Upper lobe of left lung (tissue), 6 donors: ENCODE measurements around the gene SLC25A26. TPM values are rescaled to one million over a fixed set of nuclear protein-coding genes. Genes with fewer than 3 reads are reported as not detected.

Source experiments
- ATAC-seq, 2 donors: fragments of 200-7000 bp; cut with Tn5 transposase; one replicate each; pipeline ENCODE4 v1.9.1; 2022; ENCODE audit warnings: mild to moderate bottlenecking in 2 of 2, moderate library complexity in 2 of 2; ENCODE audit not compliant: low FRiP score in 2 of 2
- DNase-seq, 2 donors: peaks; one replicate each; pipeline ENCODE4 v3.0.0-alpha.2; 2019 to 2020
- H3K27ac ChIP-seq, 4 donors: fragments of 200-600 bp; sonication (generic); one replicate each; pipeline ENCODE4 v1.5.1; 2016 to 2019
- H3K27me3 ChIP-seq, 4 donors: fragments of 200-600 bp; sonication (generic); one replicate each; pipeline ENCODE4 v1.5.1; 2017 to 2019
- H3K36me3 ChIP-seq, 4 donors: fragments of 200-600 bp; sonication (generic); one replicate each; pipeline ENCODE4 v1.5.1; 2016 to 2019
- H3K4me1 ChIP-seq, 4 donors: fragments of 200-600 bp; sonication (generic); one replicate each; pipeline ENCODE4 v1.5.1; 2018 to 2019
- H3K4me3 ChIP-seq, 4 donors: fragments of 200-600 bp; sonication (generic); one replicate each; pipeline ENCODE4 v1.5.1; 2017 to 2019; ENCODE audit warnings: mild to moderate bottlenecking in 2 of 4, moderate library complexity in 1 of 4
- H3K9me3 ChIP-seq, 4 donors: fragments of 200-600 bp; sonication (generic); one replicate each; pipeline ENCODE4 v1.5.1; 2018 to 2019
- CTCF ChIP-seq, 6 experiments: fragments of 450-650 bp in 4 of 6; fragments of 200-600 bp in 2 of 6; sonication (generic) in 2 of 6; IDR thresholded peaks; one replicate each; pipeline ENCODE4 v1.5.1; 2016 to 2019; ENCODE audit warnings: antibody characterized with exemption in 6 of 6
- EP300 ChIP-seq, 4 donors: sonication (generic); formaldehyde crosslinking; IDR thresholded peaks; one replicate each; pipeline ENCODE4 v1.5.1; 2017; ENCODE audit warnings: antibody characterized with exemption in 4 of 4, control low read depth in 2 of 4
- POLR2A ChIP-seq, 4 donors: fragments of 450-650 bp; IDR thresholded peaks; one replicate each; pipeline ENCODE4 v1.5.1; 2016 to 2017; ENCODE audit warnings: antibody characterized with exemption in 4 of 4, mild to moderate bottlenecking in 2 of 4
- POLR2AphosphoS5 ChIP-seq, 2 donors: sonication (generic); formaldehyde crosslinking; IDR thresholded peaks; one replicate each; pipeline ENCODE4 v1.5.1; 2017; ENCODE audit warnings: antibody characterized with exemption in 2 of 2
- WGBS, 2 donors: methylation state at CpG; one replicate each; pipeline ENCODE4 v1.1.5; 2017 to 2018; 5-methylcytosine and 5-hydroxymethylcytosine counted together
- total RNA-seq, 6 donors: library from RNA; depleted of rRNA in 4 of 6; stranded (reverse); fragments of >200 nt in 4 of 6; gene quantifications; one replicate each; pipeline versions ENCODE4 v1.1.0 to v1.2.1, GENCODE V29; 2016 to 2021
- donor health status: DM: no; HTN: no; CAD: no; lungs with moderate emphysema.
- donor health status: DM: no; HTN: yes; CAD: no; lungs with severe emphysema.

The SLC25A26 gene
- total RNA-seq, 6 donors from 2014 or later, result 8.4 to 18.8 (median 17.0) TPM

- no peak overlapping the region for H3K27ac ChIP-seq
- H3K9me3 ChIP-seq, result no peaks in the 10 kb centered on the region
- TF ChIP-seq POLR2AphosphoS5 (IDR thresholded peaks at IDR 0.05) (no peak), EP300 (IDR thresholded peaks at IDR 0.05) (no peak), POLR2A (IDR thresholded peaks at IDR 0.05) (no peak), CTCF (IDR thresholded peaks at IDR 0.05) (no peak)
- ATAC-seq (no peak), DNase-seq (no peak)
- H3K4me3 ChIP-seq, result no peak overlapping the region
- 91 to 98% methylated on average over 1 of the region's 1 CpG for WGBS, 2 donors
- peaks cover 0 to 4% (median 0%) of the 10 kb centered on the region in 4 donors for H3K4me1 ChIP-seq
- H3K36me3 ChIP-seq, result no peaks in the 10 kb centered on the region
- H3K27me3 ChIP-seq, result no peaks in the 10 kb centered on the region
These were observed 7.9 kb downstream of the SLC25A26 start for GRCh38 chr3:66228707-66229106.

- H3K27me3 ChIP-seq, result no peaks in the 10 kb centered on the region
- no peaks in the 10 kb centered on the region for H3K9me3 ChIP-seq
- no peak for DNase-seq
- 52 to 56% methylated on average over 4 of the region's 4 CpGs for WGBS, 2 donors
- no peak overlapping the region for H3K4me3 ChIP-seq
- ATAC-seq, result no peak
- TF ChIP-seq POLR2A (IDR thresholded peaks at IDR 0.05) (no peak), CTCF (IDR thresholded peaks at IDR 0.05) (no peak), EP300 (IDR thresholded peaks at IDR 0.05) (no peak), POLR2AphosphoS5 (IDR thresholded peaks at IDR 0.05) (no peak)
- H3K4me1 ChIP-seq, result peaks cover 0 to 4% (median 0%) of the 10 kb centered on the region in 4 donors
- no peak overlapping the region for H3K27ac ChIP-seq
- H3K36me3 ChIP-seq, result no peaks in the 10 kb centered on the region
These were observed 9.1 kb downstream of the SLC25A26 start for GRCh38 chr3:66229931-66230330.

- H3K4me1 ChIP-seq, result peaks cover 0 to 4% (median 0%) of the 10 kb centered on the region in 4 donors
- H3K9me3 ChIP-seq, result no peaks in the 10 kb centered on the region
- 81 to 82% methylated on average over 4 of the region's 4 CpGs for WGBS, 2 donors
- H3K27me3 ChIP-seq, result no peaks in the 10 kb centered on the region
- H3K27ac ChIP-seq, result no peak overlapping the region
- H3K36me3 ChIP-seq, result peaks cover 0 to 2% (median 0%) of the 10 kb centered on the region in 4 donors
- no peak overlapping the region for H3K4me3 ChIP-seq
- DNase-seq (no peak), ATAC-seq (no peak)
- TF ChIP-seq POLR2A (IDR thresholded peaks at IDR 0.05), result no peak
- TF ChIP-seq POLR2AphosphoS5 (IDR thresholded peaks at IDR 0.05), result no peak
- TF ChIP-seq CTCF (IDR thresholded peaks at IDR 0.05), result no peak
- TF ChIP-seq EP300 (IDR thresholded peaks at IDR 0.05), result no peak
These were observed 12.2 kb downstream of the SLC25A26 start for GRCh38 chr3:66233033-66233432.

GRCh38 chr3:66236281-66236680, 15.5 kb downstream of the SLC25A26 start:
- no peak for TF ChIP-seq POLR2AphosphoS5 (IDR thresholded peaks at IDR 0.05)
- TF ChIP-seq POLR2A (IDR thresholded peaks at IDR 0.05), result no peak
- no peak for TF ChIP-seq CTCF (IDR thresholded peaks at IDR 0.05)
- no peak for TF ChIP-seq EP300 (IDR thresholded peaks at IDR 0.05)
- ATAC-seq, result no peak
- Histone ChIP-seq H3K4me1 (no peaks in the 10 kb centered on the region), H3K9me3 (peaks cover 0 to 4% (median 2%) of the 10 kb centered on the region in 4 donors), H3K27ac (no peak overlapping the region), H3K36me3 (peaks cover 0 to 16% (median 4%) of the 10 kb centered on the region in 4 donors), H3K27me3 (no peaks in the 10 kb centered on the region), H3K4me3 (no peak overlapping the region)
- 93 to 94% methylated on average over 5 of the region's 5 CpGs for WGBS, 2 donors
- DNase-seq, result no peak

GRCh38 chr3:66237552-66237951, 16.8 kb downstream of the SLC25A26 start:
- Histone ChIP-seq H3K4me3 (no peak overlapping the region), H3K4me1 (no peaks in the 10 kb centered on the region), H3K27me3 (no peaks in the 10 kb centered on the region), H3K27ac (no peak overlapping the region), H3K36me3 (peaks cover 0 to 16% (median 4%) of the 10 kb centered on the region in 4 donors), H3K9me3 (peaks cover 0 to 4% (median 2%) of the 10 kb centered on the region in 4 donors)
- DNase-seq (no peak), ATAC-seq (no peak)
- TF ChIP-seq CTCF (IDR thresholded peaks at IDR 0.05) (no peak), EP300 (IDR thresholded peaks at IDR 0.05) (no peak), POLR2AphosphoS5 (IDR thresholded peaks at IDR 0.05) (no peak), POLR2A (IDR thresholded peaks at IDR 0.05) (no peak)
- 91 to 92% methylated on average over 3 of the region's 3 CpGs for WGBS, 2 donors
